NCI-H2196 treated with DMSO at 0.1 percent for 48 hours (cell line): ENCODE measurements around the gene MGMT.

Experiments used
- DNase-seq: peaks from one replicate; lab custom pipeline; 2025; ENCODE audit not compliant: unreplicated experiment; lab: John Stamatoyannopoulos, UW

Gene MGMT

DNA sequence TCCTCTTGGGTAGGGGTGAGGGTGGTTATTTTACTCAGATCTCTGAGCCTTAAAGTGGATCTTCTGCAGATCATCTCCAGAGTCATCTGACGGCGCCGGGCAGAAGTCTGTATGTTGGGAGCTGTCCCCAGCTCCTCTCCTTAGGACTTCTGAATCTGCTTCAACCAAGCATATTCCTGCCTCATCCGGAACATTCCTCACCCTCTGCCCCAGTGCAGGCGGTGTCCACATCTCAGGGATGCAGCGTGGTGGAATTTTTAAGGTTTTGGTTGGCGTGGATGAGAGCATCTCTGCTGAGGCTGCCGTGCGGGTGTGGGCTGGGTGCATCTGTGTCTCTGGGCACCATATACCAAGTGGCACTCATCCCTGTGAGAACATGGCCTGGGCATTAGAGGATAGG lies 148.3 kb downstream of the MGMT start:
- no peak for DNase-seq

DNA sequence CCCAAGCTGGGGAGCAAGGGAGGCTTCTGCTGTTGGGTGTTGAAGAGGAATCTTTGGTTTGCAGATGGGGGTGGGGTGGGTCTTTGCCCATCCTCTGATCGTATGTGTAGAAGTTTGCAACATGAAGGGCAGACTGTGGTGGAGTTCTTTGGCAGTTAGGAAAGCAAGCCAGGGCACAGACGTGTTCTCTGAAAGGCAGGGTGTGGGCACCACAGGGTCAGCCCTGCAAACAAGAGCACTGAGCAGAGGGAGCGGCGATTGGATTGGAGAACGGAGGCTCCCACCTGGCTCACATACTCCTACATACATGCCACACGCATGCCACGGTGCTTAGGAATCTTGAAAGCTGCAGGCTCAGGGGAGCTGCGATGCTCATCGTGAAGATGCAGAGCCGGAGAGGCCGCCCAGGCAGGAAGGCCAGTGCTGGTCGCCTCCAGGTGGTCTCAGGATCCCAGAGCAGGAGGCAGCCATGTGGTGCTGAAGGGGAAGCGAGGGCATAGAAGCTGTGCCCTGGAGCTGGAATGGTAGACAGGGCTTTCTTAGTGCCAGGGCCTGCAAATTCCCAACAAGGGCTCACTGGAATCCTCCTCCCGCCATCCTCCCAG lies 149.0 kb downstream of the MGMT start:
- DNase-seq = no peak

DNA sequence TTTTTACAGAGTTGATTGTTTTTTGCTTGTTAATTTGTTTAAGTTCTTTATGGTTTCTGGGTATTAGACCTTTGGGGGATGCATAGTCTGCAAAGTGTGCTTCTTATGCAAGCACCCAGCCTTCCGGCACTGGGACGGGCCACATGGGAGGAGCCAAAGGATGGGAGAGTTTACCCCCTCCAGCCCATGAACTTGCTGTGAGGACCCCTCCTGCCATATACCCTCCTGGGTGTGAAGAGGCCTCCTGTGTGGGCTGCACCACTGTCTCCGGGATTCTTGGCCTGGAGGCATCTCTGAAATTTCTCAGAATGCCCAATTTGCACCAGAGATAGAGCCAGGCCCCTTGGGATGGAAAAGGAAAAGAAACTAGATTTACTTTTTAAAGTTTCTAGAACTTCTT lies 150.7 kb downstream of the MGMT start:
- no peak for DNase-seq

DNA sequence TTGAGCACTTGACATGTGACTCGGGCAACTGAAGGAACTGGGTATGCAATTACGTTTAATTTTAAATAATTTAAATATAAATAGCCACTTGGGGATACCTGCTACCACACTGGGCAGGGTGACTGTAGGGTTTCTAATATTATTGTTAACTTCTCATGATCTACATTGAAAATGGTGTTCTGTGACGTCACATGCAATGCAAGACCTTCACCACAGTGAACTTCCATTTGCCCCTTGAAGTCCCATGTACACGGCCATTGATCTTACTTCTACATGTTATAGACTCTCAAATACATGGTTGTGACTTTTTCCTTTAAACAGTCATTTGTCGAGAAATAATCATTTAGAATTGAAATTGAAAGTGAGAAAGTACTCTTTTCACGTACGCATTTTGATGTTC lies 154.0 kb downstream of the MGMT start:
- no peak for DNase-seq

DNA sequence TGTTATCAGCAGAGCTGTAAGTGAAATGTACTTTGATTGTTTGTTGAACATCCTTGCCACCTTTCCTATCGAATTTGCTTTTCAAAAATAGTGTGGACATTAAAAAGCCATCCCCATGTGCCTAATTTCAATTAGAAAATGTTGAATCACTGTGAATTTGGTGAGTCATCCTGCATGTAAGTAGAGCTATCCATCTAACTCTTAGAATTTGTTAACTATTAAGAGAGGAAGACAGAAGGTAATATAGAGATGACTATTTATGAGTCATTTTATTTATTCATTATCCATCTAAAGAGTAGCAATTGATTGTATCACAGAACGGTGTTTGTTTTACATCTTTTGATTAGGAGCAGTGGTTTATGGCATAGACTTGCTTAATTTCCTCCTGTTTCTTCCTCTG lies 154.7 kb downstream of the MGMT start:
- no peak for DNase-seq

DNA sequence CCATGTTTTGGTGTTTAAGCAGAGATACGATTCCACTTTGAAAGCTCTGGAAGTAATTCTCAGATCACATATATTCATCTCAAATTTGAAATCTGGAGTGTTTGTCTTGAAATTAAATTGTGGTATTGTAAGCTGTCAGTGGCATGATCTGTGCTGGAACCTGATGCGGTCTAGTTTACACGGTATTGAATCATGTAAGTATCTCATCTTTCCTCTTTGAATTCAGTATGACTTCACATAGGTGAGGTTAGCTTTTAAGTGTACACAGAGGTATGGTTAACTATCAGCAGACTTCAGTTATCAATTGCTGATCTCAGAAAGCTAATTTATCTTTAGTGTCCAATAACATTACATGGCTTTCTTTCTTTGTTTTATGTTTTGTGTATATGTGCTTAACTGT lies 155.2 kb downstream of the MGMT start:
- DNase-seq = no peak

GRCh38 chr10:129622736-129623135 lies 155.7 kb downstream of the MGMT start:
- no peak for DNase-seq

DNA sequence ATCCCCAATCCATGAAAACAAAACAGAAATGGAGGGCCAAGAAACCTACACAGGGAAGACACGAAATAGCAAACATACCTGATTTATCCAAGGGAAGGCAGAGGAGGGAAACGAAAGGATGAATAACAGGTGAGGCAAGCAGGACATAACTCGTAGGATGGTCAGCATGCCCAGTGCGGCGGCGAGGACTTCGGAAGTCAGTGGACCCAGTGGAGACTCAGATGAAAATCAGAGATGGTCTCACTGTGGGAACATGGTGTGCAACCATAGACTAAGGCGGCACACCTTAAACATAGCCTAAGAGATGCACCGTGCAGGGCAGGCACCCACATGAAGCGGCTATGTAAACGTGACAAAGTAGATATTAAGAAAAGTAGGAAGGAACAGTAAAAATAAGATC lies 157.5 kb downstream of the MGMT start:
- DNase-seq = no peak

DNA sequence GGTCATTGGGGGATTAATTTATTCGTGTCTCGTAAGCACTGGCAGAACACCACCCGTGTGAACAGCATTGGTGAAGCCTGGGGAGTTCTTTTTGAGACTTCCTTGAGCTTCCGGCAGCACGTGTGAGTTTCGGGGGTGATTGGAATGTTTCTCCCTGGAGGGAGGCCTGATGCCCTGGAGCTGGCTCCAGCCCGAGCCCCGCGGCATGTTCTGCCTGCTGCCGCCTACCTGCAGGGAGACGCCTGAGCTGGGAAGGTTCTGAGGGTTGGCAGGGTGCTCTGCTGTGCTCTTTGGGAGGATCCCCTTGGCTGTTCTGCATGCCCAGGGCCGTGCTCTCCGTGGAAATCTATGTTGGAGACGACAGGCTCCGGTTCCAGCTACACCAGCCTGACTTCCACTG lies 159.3 kb downstream of the MGMT start:
- no peak for DNase-seq

DNA sequence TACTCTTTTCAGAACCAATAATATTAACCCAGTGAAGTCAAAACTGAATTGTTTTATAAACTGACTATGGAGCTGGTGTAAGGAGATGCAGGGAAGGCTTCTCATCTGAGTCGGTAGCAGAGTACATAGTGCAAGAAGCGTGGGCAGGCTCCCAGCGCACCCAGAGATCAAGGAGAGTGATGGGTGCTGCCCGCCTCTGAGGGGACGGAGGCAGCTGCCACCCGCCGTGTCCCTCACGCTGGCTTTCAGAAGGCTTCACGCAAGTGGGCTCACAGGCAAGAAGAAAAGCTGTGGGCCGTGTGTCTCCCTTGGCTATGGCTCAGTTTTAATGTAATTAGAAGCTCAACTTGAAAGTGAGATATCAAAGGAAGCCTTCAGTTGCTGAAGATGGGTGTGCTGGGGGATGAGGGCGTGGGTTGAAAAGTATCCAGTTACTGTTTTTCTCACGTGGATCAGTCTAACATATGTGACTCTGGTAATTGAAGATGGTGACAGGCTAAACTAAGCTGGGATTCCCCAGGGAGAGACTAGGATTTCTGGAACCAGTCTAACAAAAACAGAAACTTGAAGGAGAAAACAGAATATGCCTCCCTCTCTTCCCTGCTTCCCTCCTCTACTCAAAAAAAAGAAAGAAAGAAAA lies 159.9 kb downstream of the MGMT start:
- DNase-seq = no peak

- no peak for DNase-seq
Observed at GRCh38 chr10:129627442-129627841, 160.4 kb downstream of the MGMT start.

DNA sequence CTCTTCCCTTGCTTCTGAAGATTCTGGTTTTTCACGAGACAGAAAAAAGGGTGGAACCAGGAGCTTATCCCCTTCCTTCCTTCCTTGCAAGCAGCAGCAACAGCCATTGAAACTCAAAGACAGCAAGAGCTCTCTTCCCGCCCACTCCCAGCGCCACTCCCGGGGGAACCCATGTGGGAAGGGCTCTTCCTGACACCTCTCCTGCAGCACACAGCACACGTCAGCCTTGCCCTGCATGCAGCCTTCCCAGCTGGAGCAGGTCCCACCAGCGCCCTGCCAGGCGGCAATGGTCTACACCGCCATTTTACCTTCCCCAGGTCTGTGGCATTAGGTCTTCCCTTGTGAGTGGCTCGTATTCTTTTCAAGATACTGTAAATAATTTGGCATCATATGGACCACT lies 161.8 kb downstream of the MGMT start:
- no peak for DNase-seq

DNA sequence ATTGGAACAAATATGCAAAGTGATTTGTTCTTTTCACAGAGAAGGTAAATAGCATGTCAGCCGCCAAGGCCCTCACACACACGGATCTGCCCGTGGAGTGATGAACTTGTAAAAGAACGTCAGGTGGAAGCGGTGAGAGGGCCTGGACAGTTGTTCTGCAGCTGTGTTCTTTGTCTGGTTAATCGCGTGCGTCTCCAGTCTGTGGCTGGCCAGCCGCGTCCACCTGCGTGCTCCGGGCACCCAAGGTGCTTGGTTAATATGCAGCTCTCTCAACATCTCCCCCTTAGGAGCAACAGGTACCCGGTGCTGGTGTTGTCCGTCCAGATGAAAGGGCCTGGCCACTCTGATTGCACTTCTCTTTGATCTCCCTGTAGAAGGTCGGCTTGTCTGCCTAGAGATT lies 162.9 kb downstream of the MGMT start:
- DNase-seq = no peak

- no peak for DNase-seq
Observed at GRCh38 chr10:129631006-129631405, 164.0 kb downstream of the MGMT start.

DNA sequence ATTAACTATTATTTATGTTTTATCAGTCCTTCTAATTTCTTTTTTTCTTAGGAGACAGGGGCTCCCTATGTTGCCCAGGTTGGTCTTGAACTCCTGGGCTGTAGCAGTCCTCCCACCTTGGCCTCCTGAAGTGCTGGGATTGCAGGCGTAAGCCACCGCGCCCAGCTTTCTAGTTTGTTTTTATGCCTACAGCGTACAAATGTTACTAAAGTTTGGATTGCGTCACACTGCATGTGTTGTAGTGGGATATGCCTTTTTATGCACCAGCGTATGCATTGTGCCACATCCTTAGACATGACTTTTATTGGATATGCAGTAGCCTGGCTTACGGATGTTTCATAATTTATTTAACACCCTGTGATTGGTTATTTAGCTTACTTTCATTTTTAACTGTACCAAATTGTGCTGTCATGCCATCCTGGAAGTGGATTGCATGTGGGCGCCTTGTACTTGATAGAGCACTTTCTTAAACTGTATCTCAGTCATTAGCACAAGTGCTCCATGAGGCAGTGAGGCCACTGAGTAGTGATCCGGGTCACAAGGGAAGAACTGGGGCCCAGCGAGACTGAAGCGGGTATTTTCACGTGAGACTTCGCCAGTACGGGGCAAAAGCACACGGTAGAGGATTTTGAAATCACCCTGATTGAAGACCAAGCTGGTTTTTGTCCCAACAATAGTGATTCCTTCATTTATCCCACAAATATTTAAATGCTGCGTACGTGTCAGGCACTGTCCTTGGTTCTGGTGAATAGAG lies 165.0 kb downstream of the MGMT start:
- DNase-seq = no peak

GRCh38 chr10:129637010-129637409 lies 170.0 kb downstream of the MGMT start:
- DNase-seq = no peak

DNA sequence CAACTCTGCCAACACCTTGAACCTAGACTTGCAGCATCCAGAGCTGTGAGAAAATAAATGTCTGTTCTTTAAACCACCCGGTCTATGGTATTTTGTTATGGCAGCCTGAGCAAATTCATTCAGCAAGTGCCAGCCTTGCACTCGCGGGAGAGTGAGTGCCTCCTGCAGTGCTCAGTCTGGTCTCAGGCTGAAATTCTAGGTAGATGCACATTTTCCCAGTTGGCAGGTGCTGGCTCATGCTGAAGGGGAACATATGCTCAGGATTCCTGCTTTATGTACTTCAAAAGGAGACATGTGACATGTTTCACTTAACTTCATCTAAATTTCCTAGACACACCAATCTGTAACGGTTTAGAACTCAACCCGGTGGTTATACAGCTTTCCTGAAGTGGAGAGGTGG lies 170.8 kb downstream of the MGMT start:
- no peak for DNase-seq

DNA sequence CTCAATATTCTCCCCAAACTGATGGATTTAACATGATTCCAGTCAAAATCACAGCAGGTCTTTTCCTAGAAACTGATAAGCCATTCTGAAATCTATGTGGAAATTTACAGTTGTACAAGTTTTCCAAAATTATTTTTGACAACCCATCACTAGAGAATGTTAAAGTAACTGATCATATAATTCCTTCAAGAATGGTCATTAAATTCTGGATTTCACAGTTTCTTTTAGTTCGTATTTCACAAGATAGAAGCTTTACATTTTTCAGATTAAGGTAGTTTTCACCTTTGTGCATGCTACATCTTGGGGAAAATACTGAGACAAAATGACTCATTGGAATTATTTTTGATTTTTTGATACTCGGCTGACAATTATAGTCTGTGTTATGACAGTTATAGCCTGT lies 174.3 kb downstream of the MGMT start:
- no peak for DNase-seq

GRCh38 chr10:129641982-129642381 lies 174.9 kb downstream of the MGMT start:
- no peak for DNase-seq

DNA sequence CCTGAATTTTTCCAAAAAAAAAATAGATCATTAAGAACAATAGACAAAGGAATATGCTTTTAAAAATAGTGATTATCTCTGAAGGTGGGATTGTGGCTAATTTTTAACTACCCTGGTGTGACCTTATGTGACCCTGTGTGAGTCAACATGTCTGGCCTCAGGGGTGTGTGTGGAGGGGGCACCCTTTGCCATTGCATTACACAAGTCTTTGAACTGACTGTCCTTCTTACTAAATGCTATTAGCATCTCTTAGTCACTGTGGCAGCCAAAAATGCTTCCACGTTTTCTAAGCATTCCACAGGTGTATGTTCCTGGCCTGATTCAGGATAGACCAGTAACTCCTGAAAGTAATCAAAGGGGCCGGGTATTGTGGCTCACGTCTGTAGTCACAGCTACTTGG lies 175.4 kb downstream of the MGMT start:
- no peak for DNase-seq

DNA sequence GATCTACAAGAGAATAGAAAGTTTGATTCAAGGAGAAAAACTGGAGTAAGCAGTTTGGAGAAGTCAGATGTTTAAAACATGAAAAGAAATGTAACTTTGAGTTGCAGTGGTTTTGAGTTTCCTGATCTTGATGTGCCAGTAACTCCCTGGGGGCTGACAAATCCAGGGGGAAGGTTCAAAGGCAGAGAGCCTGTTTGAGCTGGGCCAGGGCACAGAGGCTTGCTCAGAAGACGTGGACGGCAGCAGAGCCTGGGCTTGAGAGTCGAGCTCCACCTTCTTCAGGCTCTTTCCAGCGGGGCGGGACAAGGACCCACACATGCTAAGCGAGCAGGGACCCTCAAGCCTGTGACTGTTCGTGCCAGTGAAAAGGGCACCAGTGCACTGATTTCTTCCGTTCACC lies 176.2 kb downstream of the MGMT start:
- DNase-seq = no peak

- no peak for DNase-seq
Observed at GRCh38 chr10:129645487-129645886, 178.4 kb downstream of the MGMT start.

DNA sequence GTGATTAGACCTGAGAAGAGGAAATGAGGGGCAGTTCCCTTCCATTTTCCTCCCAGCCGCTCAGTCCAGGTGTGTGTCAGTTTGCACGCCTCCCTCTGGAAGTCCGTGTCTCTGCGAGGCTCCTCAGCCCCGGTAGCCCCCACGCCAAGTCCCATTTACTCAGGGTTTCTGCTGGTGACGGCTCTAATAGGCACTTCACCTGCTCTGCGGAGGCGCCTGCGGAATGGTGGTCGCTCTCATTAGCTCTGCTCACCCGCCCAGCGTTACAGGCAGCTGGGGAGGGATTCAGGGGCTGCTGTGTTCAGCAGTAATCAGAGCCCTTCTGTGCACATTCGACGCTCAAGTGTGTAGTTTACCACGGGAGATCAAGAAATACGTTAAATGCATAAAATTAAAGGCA lies 179.9 kb downstream of the MGMT start:
- no peak for DNase-seq
